Activated CD4-positive, alpha-beta T cell treated with anti-CD3 and anti-CD28 coated beads for 36 hours (primary cell): Measurements from ENCODE around the gene SYCN. TPM values are rescaled to one million over a fixed set of nuclear protein-coding genes. Genes with fewer than 3 reads are reported as not detected.

ENCODE experiments used
- total RNA-seq, 2 experiments: library from RNA; stranded (reverse); gene quantifications; one replicate each; pipeline ENCODE4 v1.2.3, GENCODE V29; 2021

Gene SYCN
- total RNA-seq, 2 experiments from 2014 or later: not detected

Other genes with a start within 250 kb of the SYCN start
- not detected for gene FBXO17, start 228.5 kb downstream of the SYCN start, total RNA-seq
- under 1 TPM; 0.71 to 0.90 TPM for gene FBXO27, start 171.7 kb downstream of the SYCN start, total RNA-seq
- gene ACP7, start 119.9 kb downstream of the SYCN start, total RNA-seq: not detected
- 10 to 100 TPM; 14.2 to 22.6 TPM for gene PAK4, start 78.5 kb downstream of the SYCN start, total RNA-seq
- not detected for gene NCCRP1, start 7.3 kb downstream of the SYCN start, total RNA-seq
- under 1 TPM; 0.34 to 0.53 TPM for gene IFNL3, start 40.7 kb upstream of the SYCN start, total RNA-seq
- gene IFNL4, start 44.6 kb upstream of the SYCN start, total RNA-seq: not detected
- not detected for gene IFNL2, start 64.1 kb upstream of the SYCN start, total RNA-seq
- gene IFNL1, start 92.1 kb upstream of the SYCN start, total RNA-seq: under 1 TPM; 0.50 to 0.51 TPM
- 1 to 10 TPM; 5.3 to 5.4 TPM for gene LRFN1, start 116.6 kb upstream of the SYCN start, total RNA-seq
- 100 to 1,000 TPM; 231 to 333 TPM for gene GMFG, start 131.8 kb upstream of the SYCN start, total RNA-seq
- 10 to 100 TPM; 45.2 to 46.9 TPM for gene SAMD4B, start 138.2 kb upstream of the SYCN start, total RNA-seq
- gene PAF1, start 186.8 kb upstream of the SYCN start, total RNA-seq: 10 to 100 TPM; 40.4 to 54.2 TPM
- gene MED29, start 187.1 kb upstream of the SYCN start, total RNA-seq: 10 to 100 TPM; 24.0 to 34.6 TPM
- gene ZFP36, start 202.6 kb upstream of the SYCN start, total RNA-seq: 10 to 100 TPM; 69.1 to 69.3 TPM
- 10 to 100 TPM; 46.0 to 65.5 TPM for gene PLEKHG2, start 208.4 kb upstream of the SYCN start, total RNA-seq
- gene RPS16, start 231.7 kb upstream of the SYCN start, total RNA-seq: 1,000 to 10,000 TPM; 3,146 to 3,331 TPM
- 100 to 1,000 TPM; 157 to 165 TPM for gene SUPT5H, start 241.3 kb upstream of the SYCN start, total RNA-seq